NCI-H524 (cell line): ENCODE results near the gene TTC8.
"Not testable (repeated sequence)": the region's sequence is repeated elsewhere in the genome, so short reads cannot be mapped to it uniquely, and the experiment has no call there.

ENCODE experiments used
- DNase-seq, 2 experiments: peaks; one replicate each; lab custom pipeline; 2025; lab: John Stamatoyannopoulos, UW

TTC8 gene

GRCh38 chr14:88825078-88825458, 617 bp downstream of the TTC8 start:
- DNase-seq, result no peak

GRCh38 chr14:88825503-88825902, 1.1 kb downstream of the TTC8 start:
- no peak for DNase-seq

- DNase-seq, result peak in 1 of 2 experiments; percentile 62
These were observed 4.7 kb downstream of the TTC8 start for GRCh38 chr14:88829188-88829587.

GRCh38 chr14:88829685-88830302, 5.3 kb downstream of the TTC8 start:
- peak; percentile 95 to 97 for DNase-seq

GRCh38 chr14:88831284-88831683, 6.8 kb downstream of the TTC8 start:
- no peak for DNase-seq

- DNase-seq, result no peak
These were observed 10.5 kb downstream of the TTC8 start for GRCh38 chr14:88834883-88835431.

- no peak for DNase-seq
These were observed 11.2 kb downstream of the TTC8 start for GRCh38 chr14:88835661-88836060.

GRCh38 chr14:88837495-88837894, 13.0 kb downstream of the TTC8 start:
- no peak for DNase-seq

GRCh38 chr14:88838015-88838414, 13.6 kb downstream of the TTC8 start:
- no peak for DNase-seq

GRCh38 chr14:88840926-88841325, 16.5 kb downstream of the TTC8 start:
- no peak for DNase-seq

GRCh38 chr14:88841741-88842140, 17.3 kb downstream of the TTC8 start:
- DNase-seq, result no peak

- no peak for DNase-seq
These were observed 18.0 kb downstream of the TTC8 start for GRCh38 chr14:88842414-88842813.

- no peak for DNase-seq
These were observed 20.6 kb downstream of the TTC8 start for GRCh38 chr14:88844980-88845491.

- DNase-seq, result no peak
These were observed 24.1 kb downstream of the TTC8 start for GRCh38 chr14:88848571-88848970.

- DNase-seq, result no peak
These were observed 25.3 kb downstream of the TTC8 start for GRCh38 chr14:88849716-88850115.

- peak in 1 of 2 experiments; percentile 44 for DNase-seq
These were observed 27.1 kb downstream of the TTC8 start for GRCh38 chr14:88851587-88851986.

- DNase-seq, result peak; percentile 83 to 88
These were observed 28.2 kb downstream of the TTC8 start for GRCh38 chr14:88852632-88853031.

GRCh38 chr14:88853129-88853528, 28.7 kb downstream of the TTC8 start:
- DNase-seq, result peak in 1 of 2 experiments; percentile 40

- peak; percentile 75 to 77 for DNase-seq
These were observed 32.4 kb downstream of the TTC8 start for GRCh38 chr14:88856786-88857366.

- not testable (repeated sequence) for DNase-seq
These were observed 33.4 kb downstream of the TTC8 start for GRCh38 chr14:88857861-88858260.

GRCh38 chr14:88859118-88859517, 34.7 kb downstream of the TTC8 start:
- not testable (repeated sequence) for DNase-seq

- no peak for DNase-seq
These were observed 38.7 kb downstream of the TTC8 start for GRCh38 chr14:88863167-88863566.

- DNase-seq, result no peak
These were observed 39.7 kb downstream of the TTC8 start for GRCh38 chr14:88864198-88864597.
